ENCODE data around the gene DISC1.
"Not testable (repeated sequence)": the region's sequence is repeated elsewhere in the genome, so short reads cannot be mapped to it uniquely, and the experiment has no call there.

The DISC1 gene

DNA sequence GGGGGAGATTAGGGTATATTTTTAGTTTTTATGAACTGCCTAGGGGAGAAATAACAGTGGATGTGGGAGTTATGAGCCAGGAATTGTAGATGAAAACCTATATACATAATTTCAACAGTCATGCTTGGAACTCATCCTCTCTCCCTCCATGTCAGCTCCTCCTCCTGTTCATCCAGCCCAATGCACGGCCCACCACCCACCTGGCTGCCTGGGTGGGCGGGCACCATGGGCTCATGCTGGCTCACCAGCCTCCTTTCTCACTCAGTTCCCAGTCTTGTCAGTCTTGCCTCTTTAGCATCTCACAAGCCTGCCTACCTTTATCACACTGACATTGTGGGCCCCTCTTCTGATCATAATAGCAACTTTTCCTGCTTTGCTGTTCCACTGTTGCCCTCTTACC lies 336.0 kb downstream of the DISC1 start:
- DNase-seq (ENCODE audit: low read depth) = no peak

DNA sequence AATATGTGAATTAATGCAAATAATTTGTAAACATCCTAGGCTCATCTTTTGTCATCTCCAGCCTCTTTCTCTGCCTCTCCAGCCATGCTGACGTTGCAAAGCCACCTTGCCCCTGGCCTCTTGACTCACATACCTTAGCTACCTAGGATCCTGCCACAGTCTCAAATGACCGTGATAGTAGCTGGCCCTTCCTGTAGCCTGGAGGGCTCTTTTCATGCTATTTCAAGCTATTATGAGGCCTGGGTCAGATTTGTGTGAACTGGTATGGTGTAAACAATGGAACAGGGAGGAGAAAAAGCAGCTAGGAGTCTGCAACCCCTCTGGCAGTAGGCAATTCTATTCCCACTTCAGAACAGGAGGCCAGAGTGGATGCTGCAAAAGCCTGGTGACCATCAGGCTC lies 337.7 kb downstream of the DISC1 start:
- no peak for DNase-seq (ENCODE audit: low read depth)

DNA sequence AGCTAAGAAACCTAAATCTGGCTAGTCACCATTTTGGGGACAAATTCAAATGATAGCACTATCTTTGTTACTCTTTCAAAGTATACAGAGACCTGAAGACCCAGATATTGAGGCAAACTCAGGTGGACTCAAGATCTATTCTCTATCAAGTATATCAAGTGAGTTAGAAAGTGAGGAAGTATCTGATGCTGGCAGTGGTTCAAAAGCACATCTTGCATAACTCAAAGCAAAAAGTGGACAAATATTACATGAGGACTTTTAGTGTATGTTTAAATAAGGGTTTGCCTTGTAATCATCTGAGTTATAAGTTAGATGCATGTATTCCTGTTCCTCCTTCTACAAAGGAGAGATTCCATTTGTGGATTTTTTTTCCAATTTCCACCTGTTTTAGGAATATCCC lies 338.4 kb downstream of the DISC1 start:
- DNase-seq (ENCODE audit: low read depth) = no peak

DNA sequence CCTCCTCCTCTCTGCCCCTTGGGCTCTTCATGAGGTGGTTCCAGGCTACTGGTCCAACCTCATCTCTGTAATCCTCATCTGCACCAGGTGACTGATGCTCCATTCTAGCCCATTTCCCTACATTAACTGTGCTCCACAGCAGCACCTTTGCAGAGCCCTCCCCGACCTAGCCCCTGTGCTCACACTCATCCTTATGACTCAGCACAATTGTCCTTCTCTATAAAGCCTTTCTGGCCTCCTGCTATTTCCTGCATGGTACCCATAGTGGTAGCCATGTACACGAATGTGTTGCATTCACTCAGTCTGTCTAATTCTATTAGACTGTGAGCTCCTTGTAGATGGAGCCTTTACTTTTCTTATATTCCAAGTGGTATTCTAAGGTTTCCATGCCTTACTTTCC lies 339.0 kb downstream of the DISC1 start:
- DNase-seq (ENCODE audit: low read depth) = no peak

DNA sequence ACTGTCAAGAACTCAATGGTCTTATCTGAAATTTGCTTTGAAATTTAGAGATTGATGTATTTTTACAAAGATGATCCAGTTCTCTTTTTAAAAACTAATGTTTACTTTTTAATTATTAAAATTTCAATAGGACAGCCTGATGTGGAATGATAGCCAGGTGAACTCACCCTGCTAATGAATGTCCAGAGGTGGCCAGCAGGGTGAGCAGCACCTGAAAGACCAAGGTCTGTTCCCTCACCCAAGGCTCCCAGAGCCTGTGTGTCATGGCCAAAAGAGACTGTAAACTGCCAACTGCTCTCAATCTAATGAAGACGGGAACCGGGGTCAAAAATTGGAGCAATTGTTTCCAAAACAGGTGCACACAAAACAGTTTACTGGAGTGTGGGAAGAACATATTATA lies 340.4 kb downstream of the DISC1 start:
- DNase-seq (ENCODE audit: low read depth) = no peak

DNA sequence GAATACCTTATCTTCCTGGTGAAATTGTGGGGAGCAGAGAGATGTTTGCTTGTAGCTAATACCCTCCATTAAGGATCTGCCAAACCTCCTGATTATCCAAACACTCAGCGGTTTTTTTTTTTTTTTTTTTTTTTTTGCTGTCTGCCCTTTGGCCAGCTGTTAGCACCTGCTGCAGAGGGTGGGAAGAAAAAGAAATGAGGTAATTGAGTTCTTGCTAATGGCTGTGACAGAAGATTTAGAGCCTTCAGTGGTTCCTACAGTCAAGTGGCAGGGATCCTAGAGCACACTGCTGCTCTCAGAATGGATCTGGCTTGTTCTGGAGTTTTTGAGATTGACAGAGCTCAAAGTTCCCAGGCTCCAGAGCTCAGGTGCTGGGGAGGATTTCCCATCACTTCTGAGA lies 342.5 kb downstream of the DISC1 start:
- DNase-seq (ENCODE audit: low read depth) = no peak

DNA sequence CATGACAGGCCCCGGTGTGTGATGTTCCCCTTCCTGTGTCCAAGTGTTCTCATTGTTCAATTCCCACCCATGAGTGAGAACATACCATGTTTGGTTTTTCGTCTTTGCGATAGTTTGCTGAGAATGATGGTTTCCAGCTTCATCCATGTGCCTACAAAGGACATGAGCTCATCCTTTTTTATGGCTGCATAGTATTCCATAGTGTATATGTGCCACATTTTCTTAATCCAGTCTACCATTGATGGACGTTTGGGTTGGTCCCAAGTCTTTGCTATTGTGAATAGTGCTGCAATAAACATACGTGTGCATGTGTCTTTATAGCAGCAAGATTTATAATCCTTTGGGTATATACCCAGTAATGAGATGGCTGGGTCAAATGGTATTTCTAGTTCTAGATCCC lies 343.2 kb downstream of the DISC1 start:
- not testable (repeated sequence) for DNase-seq (ENCODE audit: low read depth)

DNA sequence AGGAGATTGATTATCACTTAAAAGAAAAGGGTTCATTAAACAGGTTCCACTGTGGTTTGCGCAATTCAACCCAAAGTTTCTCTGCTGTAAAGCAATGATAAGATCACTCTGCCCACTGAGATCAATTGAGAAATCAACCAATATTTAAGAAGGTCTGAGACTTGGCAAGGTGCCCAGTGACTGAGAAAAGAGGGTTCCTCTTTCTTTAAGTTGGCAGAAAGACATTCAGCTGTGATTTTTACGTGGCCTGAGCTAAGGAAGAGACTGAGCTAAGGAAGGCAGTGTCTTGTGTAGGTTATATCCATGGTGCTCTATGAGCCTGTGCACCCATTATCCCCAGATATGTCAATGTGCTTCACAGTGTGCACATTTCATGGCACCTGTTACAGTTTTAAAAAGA lies 344.1 kb downstream of the DISC1 start:
- DNase-seq (ENCODE audit: low read depth) = no peak

DNA sequence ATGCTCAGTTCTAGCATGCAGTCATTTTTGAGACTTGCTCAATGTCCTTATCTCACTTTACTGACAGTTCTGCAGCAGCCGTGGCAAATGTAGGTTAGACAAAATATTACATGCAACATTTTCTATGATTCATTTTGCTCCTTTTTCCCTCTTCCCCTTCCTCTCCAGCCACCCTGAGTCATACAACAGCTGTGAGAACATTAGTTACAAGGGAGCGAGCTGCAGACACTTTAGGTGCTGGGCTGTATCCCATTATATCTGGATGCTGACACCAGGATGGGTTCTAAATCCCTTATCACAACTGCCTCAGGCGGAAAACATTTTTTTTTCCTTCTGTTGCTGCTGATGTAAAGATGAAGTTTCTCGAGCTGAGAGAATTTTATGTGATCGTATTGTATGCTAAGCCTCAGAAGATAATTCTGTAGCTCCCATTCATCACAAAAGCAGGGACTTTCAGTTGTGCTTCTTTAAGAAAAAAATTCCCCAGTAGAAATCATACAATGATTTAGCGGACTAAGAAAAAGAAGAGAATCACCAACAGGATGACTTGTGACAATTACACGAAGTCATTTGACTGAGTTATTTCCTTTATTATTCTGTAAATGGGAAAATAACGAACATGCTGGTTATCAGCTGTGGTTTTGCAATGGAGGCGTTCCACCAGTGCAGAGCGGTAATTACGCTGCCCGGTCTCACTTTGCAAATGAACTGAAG lies 345.0 kb downstream of the DISC1 start:
- DNase-seq (ENCODE audit: low read depth) = no peak

DNA sequence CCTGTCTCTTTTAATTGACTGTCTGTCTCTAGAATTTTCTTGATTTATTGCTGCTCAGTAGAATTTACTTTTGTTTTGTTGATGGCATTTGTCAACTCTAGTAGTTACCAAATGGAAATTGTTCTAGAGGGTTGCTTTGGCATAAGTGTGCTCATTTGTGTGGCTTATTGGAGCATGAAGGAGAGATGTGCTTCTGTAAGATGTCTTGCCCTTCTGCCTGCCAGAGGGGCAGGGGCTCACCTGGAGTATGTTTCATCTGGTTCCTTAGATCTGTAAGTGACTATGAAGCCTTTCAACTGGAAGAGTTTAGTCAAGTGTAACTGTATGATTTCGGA lies 345.5 kb downstream of the DISC1 start:
- no peak for DNase-seq (ENCODE audit: low read depth)

DNA sequence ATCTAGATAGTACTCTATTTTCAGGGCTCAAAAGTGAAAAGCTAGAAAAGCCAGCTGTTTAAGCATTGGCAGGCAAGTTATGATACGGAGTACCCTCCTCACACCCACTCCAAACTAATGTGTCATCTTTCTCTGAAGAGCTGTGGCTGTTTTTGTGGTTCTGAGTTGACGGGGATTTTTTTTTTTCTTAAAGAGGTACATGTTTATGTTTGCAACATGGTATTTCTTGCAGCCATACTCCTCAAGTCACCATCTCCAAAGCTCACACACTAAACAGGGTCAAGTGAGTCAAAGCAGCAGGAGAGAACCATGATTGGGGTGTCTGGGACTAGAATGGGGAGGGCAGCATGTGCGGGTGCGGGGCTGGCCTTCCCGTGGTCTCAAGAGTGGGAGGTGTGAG lies 347.2 kb downstream of the DISC1 start:
- no peak for DNase-seq (ENCODE audit: low read depth)

DNA sequence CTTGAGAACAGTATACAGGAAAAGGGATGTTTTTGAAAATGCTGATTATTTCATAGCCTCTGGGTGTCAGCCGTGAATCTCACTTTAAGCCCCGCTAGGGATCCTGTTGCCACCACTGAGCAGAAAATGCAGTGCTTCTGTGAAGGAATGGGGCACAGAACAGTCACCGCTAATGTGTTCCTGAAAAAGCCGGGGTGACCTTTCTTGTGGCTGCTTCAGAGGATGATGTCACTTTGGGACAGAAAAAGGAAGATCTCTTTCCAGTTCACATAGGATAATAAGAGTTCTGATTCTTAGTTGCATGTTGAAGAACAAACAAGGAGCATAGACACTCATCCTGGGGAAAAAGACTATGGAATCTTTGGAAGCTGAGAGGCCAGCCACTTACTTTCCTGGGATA lies 349.6 kb downstream of the DISC1 start:
- DNase-seq (ENCODE audit: low read depth) = no peak

DNA sequence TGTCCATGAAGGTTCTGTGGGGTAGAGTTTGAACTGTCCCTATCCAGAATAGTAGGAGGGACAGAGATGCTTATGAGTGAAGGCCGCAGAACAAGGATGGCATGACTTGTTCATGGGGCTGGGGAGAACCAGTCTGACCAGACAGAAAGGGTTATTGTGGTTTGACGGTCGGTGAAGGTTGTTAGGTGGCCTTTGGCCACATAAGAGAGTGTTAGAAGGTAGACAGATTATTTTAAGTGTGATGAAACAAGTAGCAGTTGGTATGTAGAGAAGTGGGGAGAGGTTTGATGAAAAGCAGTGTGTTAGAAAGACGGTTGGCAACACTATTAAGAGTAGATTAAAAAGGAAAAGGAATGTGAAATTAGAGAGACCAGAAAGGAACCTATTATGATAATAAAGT lies 355.1 kb downstream of the DISC1 start:
- no peak for DNase-seq (ENCODE audit: low read depth)

DNA sequence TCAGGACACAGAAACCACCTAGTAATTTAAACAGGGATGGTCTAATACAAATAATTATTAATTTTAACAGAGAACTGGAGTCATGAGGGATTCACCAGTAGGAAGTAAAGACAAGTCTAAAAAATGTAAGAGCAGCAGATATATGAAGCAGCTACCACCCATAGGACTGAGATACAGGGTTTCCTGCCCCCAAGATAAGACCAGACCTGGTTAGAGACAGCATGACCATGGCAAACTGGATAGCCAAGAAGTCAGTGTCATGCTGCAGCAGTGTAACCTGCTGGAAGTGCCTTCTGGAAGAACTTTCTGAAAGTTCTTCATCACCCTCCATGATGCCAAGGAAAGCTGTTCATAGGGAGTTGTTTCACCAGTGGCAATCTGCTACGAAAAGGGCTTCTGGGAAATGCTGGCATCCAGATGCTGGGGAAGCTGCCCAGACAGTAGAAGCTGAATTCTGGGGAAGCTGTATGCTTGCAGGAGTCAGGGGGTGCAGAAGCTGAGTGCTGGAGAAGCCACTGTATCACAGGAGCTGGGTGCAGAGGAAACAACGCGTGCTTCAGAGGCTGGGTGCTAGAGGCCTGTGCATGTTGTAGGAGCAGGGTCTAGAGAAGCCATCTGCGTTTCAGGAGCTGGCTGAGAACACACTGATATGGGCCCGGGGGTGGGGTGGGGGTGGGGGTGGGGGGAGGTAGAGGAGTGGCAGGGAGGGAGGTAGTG lies 356.4 kb downstream of the DISC1 start:
- no peak for DNase-seq (ENCODE audit: low read depth)

DNA sequence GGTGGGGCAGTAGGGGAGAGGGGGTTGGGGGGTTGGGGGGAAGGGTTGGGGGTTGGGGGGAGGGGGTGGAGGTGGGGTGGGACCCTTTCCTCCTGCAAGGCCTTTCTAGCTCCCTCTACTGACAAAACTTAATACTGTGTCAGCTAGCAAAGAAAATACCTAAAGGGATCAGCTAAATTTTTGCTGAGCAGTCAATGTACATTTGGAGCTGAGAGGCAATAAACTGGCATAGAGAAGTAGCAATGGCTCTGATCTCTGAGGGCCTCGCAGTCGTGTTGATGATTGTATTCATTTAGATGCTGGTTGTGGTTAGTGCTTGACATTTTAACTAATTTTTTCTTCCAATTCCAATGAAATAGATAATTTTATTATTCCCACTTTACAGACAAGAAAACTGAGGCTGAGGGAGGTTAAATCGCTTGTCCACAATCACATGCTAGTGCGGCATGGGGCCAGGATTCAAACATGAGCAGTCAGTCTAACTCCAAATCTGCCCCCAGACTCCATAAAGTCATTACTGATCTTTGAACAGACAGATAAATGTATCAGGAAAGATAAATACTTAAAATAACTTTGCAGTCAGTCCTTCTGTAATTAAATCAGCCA lies 357.1 kb downstream of the DISC1 start:
- no peak for DNase-seq (ENCODE audit: low read depth)

DNA sequence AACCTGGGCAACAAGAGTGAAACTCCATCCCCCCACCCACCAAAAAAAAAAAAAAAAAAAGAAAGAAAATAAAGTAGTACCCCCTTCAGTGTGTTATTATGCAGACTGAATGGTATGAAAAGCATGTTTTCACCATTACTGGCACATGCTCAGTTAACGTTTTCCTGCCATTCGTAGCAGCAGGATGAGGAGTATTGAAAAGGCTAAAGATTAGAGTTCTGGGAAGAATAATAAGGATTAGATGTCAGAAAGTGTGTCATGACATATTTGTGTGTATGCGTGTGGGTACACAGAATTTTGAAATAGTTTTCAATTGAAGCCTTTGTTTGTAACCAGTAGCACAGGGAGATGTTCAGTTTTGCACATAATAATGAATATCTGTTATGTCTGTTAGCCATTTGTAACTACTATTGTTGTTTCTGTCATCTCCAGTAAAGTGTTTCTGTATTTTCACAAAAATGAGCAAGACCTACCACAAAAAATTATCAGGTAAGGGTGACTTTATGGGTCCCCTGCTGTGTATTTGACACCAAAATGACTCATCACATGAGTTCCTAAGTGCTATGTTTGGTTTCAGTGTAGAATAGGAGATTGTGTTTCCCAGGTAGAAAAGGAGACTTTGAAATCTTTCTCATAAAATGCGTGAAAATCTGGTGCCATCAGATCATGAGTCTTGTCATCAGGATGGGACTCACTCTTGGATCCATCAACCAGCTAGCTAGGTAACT lies 358.9 kb downstream of the DISC1 start:
- DNase-seq (ENCODE audit: low read depth) = no peak

DNA sequence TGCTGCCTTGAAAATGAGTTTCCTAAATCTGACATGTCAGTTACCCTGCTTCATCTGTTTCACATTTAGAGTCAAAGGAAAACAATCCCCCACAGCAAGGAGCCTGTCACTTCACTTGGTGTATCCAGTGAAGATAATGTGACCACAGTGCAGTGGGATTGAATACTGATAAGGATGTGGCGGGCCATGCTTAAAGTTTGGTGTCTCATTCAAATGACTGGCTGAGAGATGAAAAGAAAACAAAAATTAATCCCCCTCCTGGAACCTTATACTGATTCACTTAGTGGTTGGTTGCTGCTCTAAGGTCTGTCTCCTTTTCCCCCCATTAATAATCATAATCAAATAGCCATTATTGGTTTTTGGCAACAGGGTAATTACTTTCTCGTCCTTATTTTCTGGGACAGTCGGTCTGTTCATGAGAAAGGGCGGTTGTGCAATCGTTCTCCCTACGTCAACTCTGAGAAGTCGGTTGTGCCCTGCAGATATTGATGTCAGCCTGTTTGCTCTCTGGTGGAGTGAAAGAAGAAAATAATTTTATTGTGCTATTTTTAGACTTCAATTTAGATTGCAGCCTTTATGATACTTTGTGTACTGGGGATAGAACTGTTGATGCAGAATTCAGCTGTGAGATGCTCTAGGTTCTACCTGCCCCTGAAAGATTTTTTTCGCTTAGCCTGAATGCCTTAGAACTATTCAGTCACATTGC lies 360.2 kb downstream of the DISC1 start:
- DNase-seq (ENCODE audit: low read depth) = no peak

DNA sequence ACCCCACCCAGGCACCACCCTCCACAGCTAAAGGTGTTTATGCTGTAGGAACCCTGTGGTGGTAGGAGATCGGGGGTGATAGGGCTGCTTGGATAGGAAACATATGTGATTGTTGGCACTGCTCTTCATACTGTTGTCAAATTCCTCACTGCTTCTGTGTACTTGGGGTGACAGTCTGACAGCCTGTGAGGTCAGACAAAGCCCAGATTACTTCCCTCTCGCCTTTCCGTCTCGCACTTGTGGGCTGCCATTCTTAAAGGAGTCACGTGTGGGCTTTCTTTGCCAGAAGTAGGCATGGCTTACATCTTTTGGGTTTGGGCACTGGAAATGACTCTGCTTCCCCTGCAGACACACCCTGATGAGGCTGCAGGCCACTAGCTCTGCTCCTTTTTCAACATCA lies 363.8 kb downstream of the DISC1 start:
- DNase-seq (ENCODE audit: low read depth) = no peak

DNA sequence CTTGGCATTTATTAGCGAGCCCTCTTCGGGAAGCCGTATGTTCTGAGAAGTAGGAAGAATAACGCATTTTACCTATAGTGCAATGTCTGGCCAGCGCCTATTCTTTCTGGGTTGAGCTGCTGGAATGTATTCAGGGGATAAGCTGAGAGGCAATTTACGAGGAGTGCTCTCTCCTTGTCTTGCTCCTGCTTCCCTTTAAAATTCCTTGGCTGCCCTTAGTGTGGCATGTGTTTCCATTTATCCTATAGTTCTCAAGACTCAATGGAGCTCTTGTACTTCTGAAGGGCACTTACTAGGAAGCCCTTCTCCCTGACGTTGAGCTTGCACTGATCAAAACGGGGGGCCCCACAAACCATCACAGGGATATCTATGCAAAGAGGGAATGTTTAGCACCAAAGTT lies 364.6 kb downstream of the DISC1 start:
- DNase-seq (ENCODE audit: low read depth) = no peak

DNA sequence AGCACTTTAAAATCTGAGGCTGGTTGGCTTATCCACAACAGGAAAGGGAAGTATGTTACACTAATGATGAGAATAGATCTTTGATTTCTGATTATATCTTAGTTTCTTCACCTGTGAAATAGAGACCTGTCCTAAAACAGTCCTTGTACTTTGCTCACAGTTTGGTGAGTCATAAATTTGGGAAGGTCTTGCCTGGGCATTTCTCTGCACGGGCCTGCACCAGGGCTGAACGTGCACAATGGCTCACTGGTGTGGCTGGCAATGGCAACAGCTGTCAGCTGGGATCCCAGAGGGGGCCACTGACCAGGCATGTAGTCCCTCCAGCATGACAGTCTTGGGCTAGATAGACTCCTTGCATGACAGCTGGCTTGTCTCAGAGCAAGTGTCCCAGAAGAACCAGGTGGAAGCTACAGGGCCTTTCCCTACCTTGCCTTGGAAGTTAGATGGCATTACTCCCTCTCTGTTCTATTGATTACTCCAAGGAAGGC lies 367.4 kb downstream of the DISC1 start:
- no peak for DNase-seq (ENCODE audit: low read depth)

DNA sequence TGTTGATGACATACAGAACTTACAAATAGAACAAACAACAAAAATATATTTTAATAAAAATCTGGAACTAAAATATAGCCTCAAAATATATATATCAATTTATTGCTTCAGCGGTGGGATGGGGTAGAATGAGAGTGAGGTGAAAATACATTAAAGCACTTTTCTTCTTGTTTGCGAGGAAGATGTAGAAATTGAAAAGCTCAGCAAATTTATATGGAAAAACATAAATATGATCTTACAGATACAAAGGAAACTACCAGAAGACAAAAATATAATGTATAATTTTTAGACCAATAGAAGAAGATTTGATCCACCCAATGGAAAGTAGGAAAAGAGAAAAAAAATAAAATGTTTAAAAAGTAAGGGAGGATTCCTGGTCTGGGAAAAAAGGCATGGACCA lies 372.2 kb downstream of the DISC1 start:
- DNase-seq (ENCODE audit: low read depth) = no peak

DNA sequence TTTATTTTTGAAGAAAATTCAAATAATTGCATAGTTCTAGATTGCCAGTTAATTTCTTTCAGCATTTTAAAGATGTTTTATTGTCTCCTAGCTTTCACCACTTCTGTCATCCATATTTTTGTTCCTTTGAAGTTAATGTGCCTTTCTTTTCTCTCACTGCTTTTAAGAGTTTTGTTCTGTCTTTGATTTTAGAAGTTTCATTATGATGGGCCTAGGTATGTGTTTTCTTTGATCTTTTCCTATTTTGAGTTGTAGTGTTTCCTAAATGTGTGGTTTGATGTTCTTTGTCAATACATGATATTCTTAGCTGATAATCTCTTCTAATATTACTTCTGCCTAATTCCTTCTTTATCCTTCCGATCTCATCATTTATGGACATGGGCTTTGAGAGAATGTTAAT lies 378.7 kb downstream of the DISC1 start:
- DNase-seq (ENCODE audit: low read depth) = no peak
